Erythroblast (primary cell): ENCODE measurements around the gene NOTCH2.

ENCODE experiments used
- GATA1 ChIP-seq: IDR thresholded peaks from 2 replicates; pipeline ENCODE4 v1.6.1; 2011; ENCODE audit warnings: low read depth, mild to moderate bottlenecking, control low read depth, low read length, moderate library complexity
- POLR2A ChIP-seq: IDR thresholded peaks from 2 replicates; pipeline ENCODE4 v1.6.1; 2011; ENCODE audit warnings: mild to moderate bottlenecking, low read length

DNA sequence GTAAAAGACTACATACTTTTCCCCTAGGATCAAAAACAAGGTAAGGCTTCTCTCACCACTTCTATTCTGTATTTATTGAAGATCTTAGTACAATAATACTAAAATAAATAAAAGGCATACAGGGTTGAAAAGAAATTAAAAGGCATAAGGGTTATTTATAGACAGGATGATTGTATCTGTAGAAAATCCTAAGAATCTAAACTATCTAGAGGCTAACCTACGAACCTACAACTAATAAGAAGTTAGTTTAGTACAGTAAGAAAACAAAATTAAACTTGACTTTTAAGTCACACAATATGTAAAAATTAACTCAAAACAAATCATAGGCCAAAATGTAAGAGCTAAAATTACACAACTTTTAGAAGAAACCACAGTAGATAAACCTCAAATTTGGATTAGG lies 122.7 kb downstream of the NOTCH2 start:
- no peak for TF ChIP-seq POLR2A
- TF ChIP-seq GATA1: no peak
